Activated CD4-positive, alpha-beta T cell treated with anti-CD3 and anti-CD28 coated beads, Interleukin-2, amount 10 ng/mL, durations not matched to agents 7 days and 5 days (primary cell): ENCODE data around the gene KRT72. TPM values are rescaled to one million over a fixed set of nuclear protein-coding genes. Genes with fewer than 3 reads are reported as not detected.

Experiments
- CTCF ChIA-PET: fragments of 350-600 bp; sonication (Branson Sonifier 250); formaldehyde crosslinking; loops from one replicate; lab custom pipeline; 2021; ENCODE audit warnings: antibody characterized with exemption; lab: Charles Lee
- POLR2A ChIA-PET: fragments of 350-600 bp; sonication (Branson Sonifier 250); formaldehyde crosslinking; loops from one replicate; lab custom pipeline; 2021; ENCODE audit warnings: antibody characterized with exemption; lab: Charles Lee
- DNase-seq: peaks from one replicate; pipeline ENCODE4 v3.0.0-alpha.2; 2020
- H3K27ac Mint-ChIP-seq: one replicate; pipeline ENCODE4 v1.8.0; 2021; ENCODE audit warnings: mild to moderate bottlenecking, moderate library complexity, mixed read lengths
- H3K27me3 Mint-ChIP-seq: one replicate; pipeline ENCODE4 v1.8.0; 2021; ENCODE audit warnings: mixed read lengths
- H3K36me3 Mint-ChIP-seq: one replicate; pipeline ENCODE4 v1.8.0; 2021; ENCODE audit warnings: low read depth, mixed read lengths
- H3K4me1 Mint-ChIP-seq: one replicate; pipeline ENCODE4 v1.8.0; 2021; ENCODE audit warnings: mixed read lengths
- H3K4me3 Mint-ChIP-seq: one replicate; pipeline ENCODE4 v1.8.0; 2021; ENCODE audit warnings: mild to moderate bottlenecking, moderate library complexity, mixed read lengths
- H3K9me3 Mint-ChIP-seq: one replicate; pipeline ENCODE4 v1.8.0; 2021; ENCODE audit warnings: mixed read lengths
- total RNA-seq, 2 experiments: library from RNA; stranded (reverse); gene quantifications; one replicate each; pipeline ENCODE4 v1.2.3, GENCODE V29; 2021

The KRT72 gene
- total RNA-seq, 2 experiments from 2014 or later: 12.3 to 13.0 TPM

DNA sequence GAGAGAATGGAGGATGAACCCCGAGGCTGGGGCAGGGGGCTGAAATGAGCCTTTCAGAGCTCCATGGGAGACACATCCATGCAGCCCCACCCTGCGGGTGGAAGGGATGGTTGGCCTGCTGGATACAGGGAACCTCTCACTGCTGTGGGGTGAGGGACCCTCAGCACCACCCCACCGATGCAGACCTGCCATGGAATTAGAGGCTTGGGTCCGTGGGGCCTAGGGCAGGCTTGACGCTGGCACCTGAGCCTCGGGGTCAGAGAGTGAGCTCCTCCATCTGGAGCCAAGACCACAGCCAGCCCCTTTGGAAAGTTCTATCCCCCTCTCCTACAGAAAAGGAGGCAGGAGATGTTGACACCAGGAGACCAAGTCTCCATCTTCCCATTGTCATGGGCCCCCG, 20.2 kb downstream of the KRT72 start:
- ChIA-PET POLR2A (no interaction called here), CTCF (interaction anchor here (1.0 to 2.2 kb wide), 4 partner anchors 289 to 299 kb away, joined by 3 to 9 read pairs (median 4); no protein-coding TSS in a partner anchor)
- no peaks in the 10 kb centered on the region for H3K9me3 Mint-ChIP-seq
- peaks cover 37% of the 10 kb centered on the region for H3K4me1 Mint-ChIP-seq
- H3K4me3 Mint-ChIP-seq: no peak overlapping the region
- H3K27ac Mint-ChIP-seq: no peak overlapping the region
- no peaks in the 10 kb centered on the region for H3K27me3 Mint-ChIP-seq
- DNase-seq: no peak
- no peaks in the 10 kb centered on the region for H3K36me3 Mint-ChIP-seq

DNA sequence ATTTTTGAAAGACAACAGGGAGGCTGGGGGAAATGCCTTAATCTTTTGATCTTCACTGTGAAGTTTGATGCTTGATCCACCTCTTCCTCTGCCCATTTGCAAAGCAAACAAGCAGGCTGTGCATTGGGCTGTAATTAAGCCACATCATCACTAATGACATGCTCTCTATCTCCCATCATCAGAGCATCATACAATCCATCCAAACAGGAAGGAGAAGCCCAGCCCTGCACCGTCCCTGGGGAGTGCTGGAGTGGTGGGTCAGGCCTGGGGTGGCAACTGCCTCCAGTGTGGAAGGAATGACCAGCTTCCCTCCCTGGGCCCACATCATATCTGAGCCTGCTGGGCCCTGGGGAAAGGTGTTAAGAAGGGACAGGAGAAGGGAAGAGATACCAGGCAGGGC, 20.8 kb downstream of the KRT72 start:
- DNase-seq: no peak
- H3K4me1 Mint-ChIP-seq: peaks cover 31% of the 10 kb centered on the region
- H3K9me3 Mint-ChIP-seq: no peaks in the 10 kb centered on the region
- no peak overlapping the region for H3K27ac Mint-ChIP-seq
- ChIA-PET CTCF (interaction anchor here (1.0 to 2.2 kb wide), 3 partner anchors 290 to 300 kb away, joined by 3 to 9 read pairs (median 3); no protein-coding TSS in a partner anchor), POLR2A (no interaction called here)
- H3K36me3 Mint-ChIP-seq: no peaks in the 10 kb centered on the region
- H3K27me3 Mint-ChIP-seq: no peaks in the 10 kb centered on the region
- no peak overlapping the region for H3K4me3 Mint-ChIP-seq

DNA sequence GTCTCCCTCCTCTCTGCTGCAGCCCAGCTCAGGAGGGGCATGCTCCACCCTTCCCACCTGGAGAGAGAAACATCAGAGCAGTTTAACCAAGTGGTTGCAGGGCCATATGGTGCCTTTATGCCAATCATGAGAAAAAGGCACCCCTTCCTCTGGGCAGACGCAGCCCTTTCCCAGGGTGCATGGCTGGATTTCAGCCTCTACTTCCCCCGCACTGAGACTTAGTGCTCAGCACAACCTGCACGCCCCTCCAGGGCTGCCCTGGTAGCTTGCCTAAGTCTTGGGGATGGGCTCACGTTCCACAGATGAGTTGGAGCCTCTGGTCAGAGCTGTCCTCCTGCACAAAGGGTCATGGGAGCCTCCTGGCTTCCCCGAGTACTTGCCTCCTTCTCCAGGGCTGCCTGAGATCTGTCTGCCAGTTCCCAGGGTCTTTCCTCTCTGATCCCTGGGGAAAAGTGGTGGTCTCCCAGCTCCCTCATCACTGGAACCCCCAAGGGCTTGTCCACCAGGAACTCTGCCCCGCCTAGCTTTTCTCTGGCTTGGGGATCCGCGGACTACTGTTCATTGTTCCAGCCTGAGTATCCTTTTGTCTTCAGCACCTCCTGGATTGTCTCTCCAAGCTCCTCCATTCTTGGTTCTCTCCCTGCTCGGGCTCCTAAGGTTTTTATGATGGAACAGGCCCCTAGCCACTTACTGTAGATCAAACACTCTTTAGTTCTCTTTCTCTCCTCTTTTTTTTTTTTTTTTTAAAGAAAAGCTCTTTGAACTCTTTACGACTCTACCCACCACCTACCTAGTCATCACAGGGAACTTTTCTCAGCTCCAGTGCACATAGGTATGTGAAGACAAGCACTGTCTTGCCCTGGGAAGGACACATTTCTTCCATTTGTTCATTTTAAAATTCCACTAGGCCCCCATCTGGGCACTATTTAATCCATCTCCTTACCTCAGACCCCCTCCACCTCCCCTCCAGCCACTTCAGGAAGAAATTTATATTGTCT, 21.5 kb downstream of the KRT72 start:
- Mint-ChIP-seq H3K36me3 (no peaks in the 10 kb centered on the region), H3K27me3 (no peaks in the 10 kb centered on the region), H3K4me1 (peaks cover 24% of the 10 kb centered on the region), H3K9me3 (no peaks in the 10 kb centered on the region), H3K27ac (peak overlapping the region; percentile 63), H3K4me3 (no peak overlapping the region)
- ChIA-PET CTCF (interaction anchor here (1.2 to 2.2 kb wide), 2 partner anchors 291 to 300 kb away, joined by 3 to 9 read pairs; no protein-coding TSS in a partner anchor), POLR2A (no interaction called here)
- DNase-seq: no peak

DNA sequence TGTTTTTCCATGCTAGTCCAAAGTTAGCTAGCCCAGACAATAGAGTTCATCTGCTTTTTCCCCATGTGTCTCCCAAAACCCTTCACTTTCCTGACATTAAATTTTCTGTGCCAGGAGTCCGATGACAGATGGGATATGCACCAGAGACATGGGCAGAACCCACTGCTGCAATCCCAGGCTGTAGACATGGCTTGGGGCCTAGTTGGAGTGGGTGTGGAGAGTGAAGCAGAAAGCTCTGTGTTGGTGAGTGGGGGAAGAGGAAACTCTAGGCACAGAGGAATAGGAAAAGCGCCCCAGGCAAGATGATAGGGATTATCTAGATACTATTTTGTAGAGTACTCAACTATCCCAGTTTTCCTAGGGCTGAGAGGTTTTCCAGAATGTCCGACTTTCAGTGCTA, 22.8 kb downstream of the KRT72 start:
- Mint-ChIP-seq H3K4me1 (peaks cover 17% of the 10 kb centered on the region), H3K9me3 (no peaks in the 10 kb centered on the region), H3K36me3 (no peaks in the 10 kb centered on the region), H3K27ac (no peak overlapping the region), H3K27me3 (no peaks in the 10 kb centered on the region), H3K4me3 (no peak overlapping the region)
- POLR2A ChIA-PET: no interaction called here
- DNase-seq: no peak
- CTCF ChIA-PET: interaction anchor here (0.9 kb wide), 1 partner anchor 291 kb away, joined by 4 read pairs; no protein-coding TSS in a partner anchor

DNA sequence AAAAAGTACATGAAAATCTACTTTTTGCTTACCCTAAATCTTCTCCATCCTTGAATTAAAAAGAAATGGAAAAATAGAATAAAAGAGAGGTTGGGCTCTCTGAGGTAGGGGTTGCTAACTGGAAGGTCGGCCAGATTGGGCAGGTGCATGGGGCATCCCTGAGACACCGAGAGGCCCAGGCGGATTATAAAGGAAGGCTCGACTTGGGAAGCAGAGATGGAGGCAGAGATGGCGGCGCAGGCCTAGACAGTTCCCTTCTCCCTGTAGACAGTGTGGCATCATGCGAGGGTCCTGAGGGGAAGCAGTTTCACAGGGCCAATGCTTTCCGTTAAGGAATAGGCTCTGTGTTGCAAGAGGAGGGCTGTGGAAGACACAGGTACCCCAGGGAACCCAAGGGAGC, 23.9 kb downstream of the KRT72 start:
- no peaks in the 10 kb centered on the region for H3K9me3 Mint-ChIP-seq
- peaks cover 8% of the 10 kb centered on the region for H3K4me1 Mint-ChIP-seq
- no peak for DNase-seq
- H3K27ac Mint-ChIP-seq: no peak overlapping the region
- ChIA-PET CTCF (interaction anchor here (0.7 kb wide), 1 partner anchor 488 kb away, joined by 4 read pairs; no protein-coding TSS in a partner anchor), POLR2A (no interaction called here)
- no peaks in the 10 kb centered on the region for H3K27me3 Mint-ChIP-seq
- no peak overlapping the region for H3K4me3 Mint-ChIP-seq
- no peaks in the 10 kb centered on the region for H3K36me3 Mint-ChIP-seq

DNA sequence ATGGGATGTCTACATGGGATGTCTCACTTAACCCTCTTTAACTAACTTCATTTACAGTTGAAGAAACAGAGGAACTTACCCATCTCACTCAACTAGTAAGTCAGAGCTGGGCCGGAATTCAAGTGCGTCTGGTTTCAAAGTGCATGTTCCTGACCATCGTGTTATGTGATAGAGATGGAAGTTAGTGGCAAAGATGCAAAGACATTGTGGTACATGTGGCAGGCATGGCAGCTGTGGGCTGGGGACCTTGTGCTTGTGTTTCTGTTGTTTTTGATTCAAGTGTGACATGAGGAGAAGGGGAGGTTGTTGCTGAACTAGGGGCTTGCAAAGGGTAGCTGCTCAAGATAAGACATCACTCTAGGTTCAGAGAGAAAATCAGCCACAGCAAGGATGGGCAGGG, 25.3 kb downstream of the KRT72 start:
- no peak overlapping the region for H3K4me3 Mint-ChIP-seq
- no peaks in the 10 kb centered on the region for H3K9me3 Mint-ChIP-seq
- POLR2A ChIA-PET: no interaction called here
- no peak for DNase-seq
- no peak overlapping the region for H3K27ac Mint-ChIP-seq
- H3K36me3 Mint-ChIP-seq: no peaks in the 10 kb centered on the region
- peaks cover 2% of the 10 kb centered on the region for H3K27me3 Mint-ChIP-seq
- CTCF ChIA-PET: no interaction called here
- H3K4me1 Mint-ChIP-seq: peaks cover 7% of the 10 kb centered on the region

DNA sequence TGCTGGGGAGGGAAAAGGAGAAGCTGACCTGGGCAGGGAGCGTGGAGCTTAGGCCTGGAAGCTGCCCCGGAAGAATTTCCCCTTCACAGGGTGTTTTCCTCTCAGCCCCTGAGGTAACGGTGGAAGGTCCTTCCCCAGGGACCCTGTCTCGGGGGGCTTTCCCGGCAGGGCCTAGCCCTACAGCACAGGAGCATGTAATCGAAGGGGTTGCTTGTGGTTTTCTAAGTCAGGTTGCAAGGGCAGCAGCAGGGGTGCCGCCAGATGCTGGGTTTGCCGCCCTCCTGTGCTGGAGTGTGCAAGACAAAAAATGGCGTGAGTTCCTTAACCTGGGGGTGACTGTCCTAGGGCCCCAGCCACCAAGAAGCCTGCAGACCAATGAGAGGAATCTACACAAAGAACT, 26.0 kb downstream of the KRT72 start:
- Mint-ChIP-seq H3K27ac (no peak overlapping the region), H3K4me3 (no peak overlapping the region), H3K27me3 (peaks cover 2% of the 10 kb centered on the region), H3K36me3 (no peaks in the 10 kb centered on the region), H3K9me3 (no peaks in the 10 kb centered on the region), H3K4me1 (peaks cover 2% of the 10 kb centered on the region)
- CTCF ChIA-PET: interaction anchor here (1.0 kb wide), 1 partner anchor 11 kb away, joined by 3 read pairs; no protein-coding TSS in a partner anchor
- POLR2A ChIA-PET: interaction anchor here (0.6 kb wide), 1 partner anchor 311 kb away, joined by 4 read pairs; no protein-coding TSS in a partner anchor
- no peak for DNase-seq

DNA sequence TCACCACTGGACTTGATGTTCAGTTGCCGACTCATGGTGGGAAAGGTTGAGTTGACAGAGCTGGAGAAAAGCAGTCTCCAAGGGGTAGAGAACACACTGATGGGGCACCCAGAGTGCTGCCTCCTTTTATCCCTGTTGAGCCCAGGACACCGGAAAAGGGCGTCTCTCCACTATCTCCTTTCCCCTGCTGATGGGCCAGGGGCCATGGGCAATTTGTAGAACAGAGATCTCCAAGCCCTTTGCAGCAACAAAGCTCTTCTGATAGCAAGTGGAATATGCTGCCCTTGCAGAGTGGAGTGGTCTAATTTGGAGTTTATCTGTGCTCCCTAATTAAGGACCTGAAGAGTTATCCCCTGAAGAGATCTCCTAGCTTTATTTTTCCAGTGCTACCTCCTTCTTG, 27.5 kb downstream of the KRT72 start, which contains the start of gene KRT74:
KRT74 (minus strand) TSS at position 101 of the 400 bp plus-strand sequence; CDS start at position 35, 66 bp downstream.
- POLR2A ChIA-PET: no interaction called here
- Mint-ChIP-seq H3K27me3 (peaks cover 2% of the 10 kb centered on the region), H3K9me3 (no peaks in the 10 kb centered on the region), H3K4me1 (no peaks in the 10 kb centered on the region), H3K36me3 (no peaks in the 10 kb centered on the region), H3K27ac (no peak within 1 kb of the TSS), H3K4me3 (no peak within 1 kb of the TSS)
- CTCF ChIA-PET: no interaction called here
- DNase-seq: no peak

DNA sequence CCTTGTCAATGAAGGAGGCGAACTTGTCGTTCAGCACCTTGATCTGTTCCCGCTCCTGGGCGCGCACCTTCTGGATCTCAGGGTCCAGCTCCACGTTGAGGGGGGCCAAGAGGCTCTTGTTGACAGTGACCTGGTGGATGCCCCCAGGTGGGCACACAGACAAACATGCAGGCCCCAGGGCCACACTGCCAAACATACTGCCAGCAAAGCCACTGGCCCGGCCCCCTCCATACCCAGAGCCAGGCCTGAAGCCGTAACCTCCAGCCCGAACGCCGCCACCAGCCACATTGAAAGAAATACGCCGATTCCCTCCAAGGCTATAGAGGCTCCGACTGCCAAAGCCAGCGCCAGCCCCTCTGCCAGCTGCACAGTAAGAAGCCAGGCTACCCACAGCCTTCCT, 28.0 kb downstream of the KRT72 start:
- no peaks in the 10 kb centered on the region for H3K36me3 Mint-ChIP-seq
- no peaks in the 10 kb centered on the region for H3K9me3 Mint-ChIP-seq
- H3K27ac Mint-ChIP-seq: no peak overlapping the region
- peaks cover 2% of the 10 kb centered on the region for H3K27me3 Mint-ChIP-seq
- ChIA-PET POLR2A (no interaction called here), CTCF (no interaction called here)
- no peak for DNase-seq
- H3K4me3 Mint-ChIP-seq: no peak overlapping the region
- no peaks in the 10 kb centered on the region for H3K4me1 Mint-ChIP-seq

DNA sequence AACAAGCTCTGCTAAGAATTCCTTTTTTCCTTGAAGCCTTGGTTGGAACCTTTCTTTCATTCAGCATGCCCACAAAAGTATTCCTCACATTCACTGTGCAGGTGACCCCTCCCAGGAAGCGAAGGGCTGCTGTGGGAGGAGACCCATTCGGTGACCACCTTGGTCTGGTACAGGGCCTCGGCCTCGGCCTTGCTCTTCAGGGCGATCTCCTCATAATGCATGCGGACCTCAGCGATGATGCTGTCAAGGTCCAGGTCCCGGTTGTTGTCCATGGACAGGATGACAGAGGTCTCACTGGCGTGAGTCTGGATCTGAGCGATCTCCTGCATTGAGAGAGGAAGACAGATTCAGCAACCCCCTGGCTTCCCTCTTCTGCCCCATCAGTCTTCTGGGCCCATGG, 30.8 kb downstream of the KRT72 start:
- Mint-ChIP-seq H3K9me3 (no peaks in the 10 kb centered on the region), H3K4me3 (no peak overlapping the region), H3K4me1 (no peaks in the 10 kb centered on the region), H3K27me3 (peaks cover 4% of the 10 kb centered on the region), H3K36me3 (no peaks in the 10 kb centered on the region), H3K27ac (no peak overlapping the region)
- DNase-seq: no peak
- ChIA-PET CTCF (interaction anchor here (0.5 kb wide), 1 partner anchor 287 kb away, joined by 3 read pairs; no protein-coding TSS in a partner anchor), POLR2A (no interaction called here)

DNA sequence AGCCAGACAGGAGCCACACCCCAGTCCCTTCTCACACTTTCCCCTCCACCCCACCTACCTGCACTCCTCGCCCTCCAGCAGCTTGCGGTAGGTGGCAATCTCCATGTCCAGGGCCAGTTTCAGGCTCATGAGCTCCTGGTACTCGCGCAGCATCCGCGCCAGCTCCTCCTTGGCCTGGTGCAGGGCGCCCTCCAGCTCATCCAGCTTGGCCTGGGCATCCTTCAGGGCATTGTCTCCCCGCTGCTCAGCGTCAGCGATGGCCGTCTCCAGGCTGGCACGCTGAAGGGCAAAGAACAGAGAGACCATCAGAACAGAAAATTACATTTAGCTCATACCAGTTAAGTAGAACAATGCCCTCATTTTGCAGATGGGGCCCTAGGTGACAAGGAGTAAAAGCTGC, 33.2 kb downstream of the KRT72 start:
- Mint-ChIP-seq H3K27ac (no peak overlapping the region), H3K4me1 (no peaks in the 10 kb centered on the region), H3K4me3 (no peak overlapping the region), H3K9me3 (no peaks in the 10 kb centered on the region), H3K36me3 (no peaks in the 10 kb centered on the region), H3K27me3 (peaks cover 15% of the 10 kb centered on the region)
- POLR2A ChIA-PET: no interaction called here
- DNase-seq: no peak
- CTCF ChIA-PET: no interaction called here

DNA sequence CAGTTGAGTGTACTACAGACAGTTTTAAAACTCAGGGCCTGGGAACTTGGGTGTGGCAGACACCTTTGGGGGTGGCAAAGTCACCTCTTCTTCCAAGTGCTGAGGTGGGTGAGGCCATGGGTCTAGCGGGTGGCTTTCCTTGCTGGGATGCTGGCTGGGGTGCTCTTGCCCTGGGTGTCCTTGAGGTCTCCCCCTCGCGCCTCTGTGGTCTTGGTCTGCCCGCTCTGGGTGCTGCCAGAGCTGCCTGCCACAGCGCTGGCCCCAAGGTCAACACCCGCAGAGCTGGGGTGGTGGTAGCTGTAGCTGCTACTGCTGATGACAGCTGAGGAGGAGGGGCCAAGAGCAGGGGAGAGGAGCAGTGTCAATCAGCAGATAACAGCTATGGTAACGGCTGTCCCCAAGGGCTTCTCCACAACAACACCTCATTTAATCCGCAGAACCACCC, 34.4 kb downstream of the KRT72 start:
- POLR2A ChIA-PET: no interaction called here
- Mint-ChIP-seq H3K4me1 (no peaks in the 10 kb centered on the region), H3K27me3 (peaks cover 18% of the 10 kb centered on the region), H3K36me3 (no peaks in the 10 kb centered on the region), H3K9me3 (no peaks in the 10 kb centered on the region), H3K4me3 (no peak overlapping the region), H3K27ac (peak overlapping the region; percentile 52)
- no peak for DNase-seq
- CTCF ChIA-PET: interaction anchor here (1.4 kb wide), 1 partner anchor 153 kb away, joined by 3 read pairs; no protein-coding TSS in a partner anchor

DNA sequence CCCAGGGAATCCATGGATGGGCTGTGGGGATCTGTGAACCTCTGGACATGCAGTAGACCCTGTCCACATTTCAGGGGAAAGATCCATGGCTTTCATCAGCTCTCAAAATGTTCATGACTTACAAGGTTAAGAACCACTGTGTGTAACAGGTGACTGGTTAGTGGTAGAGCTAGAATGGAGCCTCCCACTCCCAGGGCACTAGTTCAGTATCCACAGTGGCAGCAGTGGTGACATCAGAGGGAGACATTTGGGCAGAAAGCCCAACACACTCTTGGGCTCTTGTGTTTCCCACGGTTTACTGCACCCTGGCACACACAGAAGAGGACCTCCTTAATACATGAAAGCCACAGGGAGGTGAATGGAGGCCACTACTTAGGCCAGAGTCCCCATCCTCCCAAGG, 36.7 kb downstream of the KRT72 start:
- POLR2A ChIA-PET: no interaction called here
- Mint-ChIP-seq H3K4me1 (no peaks in the 10 kb centered on the region), H3K36me3 (no peaks in the 10 kb centered on the region), H3K27ac (no peak overlapping the region), H3K27me3 (peaks cover 22% of the 10 kb centered on the region), H3K9me3 (no peaks in the 10 kb centered on the region), H3K4me3 (no peak overlapping the region)
- CTCF ChIA-PET: interaction anchor here (1.6 kb wide), 1 partner anchor 207 kb away, joined by 3 read pairs; no protein-coding TSS in a partner anchor
- DNase-seq: no peak
